Neural crest cell (in vitro differentiated cells): ENCODE data around the gene CNST. TPM values are rescaled to one million over a fixed set of nuclear protein-coding genes. Genes with fewer than 3 reads are reported as not detected.
"Not testable (repeated sequence)": the region's sequence is repeated elsewhere in the genome, so short reads cannot be mapped to it uniquely, and the experiment has no call there.

ENCODE experiments used
- DNase-seq: peaks from one replicate; pipeline ENCODE4 v3.0.0; 2021; ENCODE audit warnings: low read depth, mixed read lengths, low spot score
- H3K27ac Mint-ChIP-seq: one replicate; pipeline ENCODE4 v1.8.0; 2021; ENCODE audit warnings: mild to moderate bottlenecking, mixed read lengths; ENCODE audit not compliant: unreplicated experiment
- H3K27me3 Mint-ChIP-seq: 2 replicates; pipeline ENCODE4 v1.8.0; 2021; ENCODE audit warnings: low read depth, mild to moderate bottlenecking, mixed read lengths
- H3K36me3 Mint-ChIP-seq: 2 replicates; pipeline ENCODE4 v1.8.0; 2021; ENCODE audit warnings: low read depth, mild to moderate bottlenecking, mixed read lengths
- H3K4me1 Mint-ChIP-seq: 2 replicates; pipeline ENCODE4 v1.8.0; 2021; ENCODE audit warnings: mixed read lengths
- H3K4me3 Mint-ChIP-seq: one replicate; pipeline ENCODE4 v1.8.0; 2021; ENCODE audit warnings: mild to moderate bottlenecking, mixed read lengths
- H3K9me3 Mint-ChIP-seq: 2 replicates; pipeline ENCODE4 v1.8.0; 2021; ENCODE audit warnings: mixed read lengths
- CTCF ChIP-seq: fragments of 200-600 bp; sonication (generic); conservative IDR thresholded peaks from 2 replicates; pipeline ENCODE4 v1.5.0; 2021; ENCODE audit warnings: antibody characterized with exemption, mild to moderate bottlenecking
- total RNA-seq: library from RNA; stranded (reverse); gene quantifications from 2 replicates; pipeline ENCODE4 v1.2.1, GENCODE V29; 2021

The CNST gene
- total RNA-seq, 1 donor from 2014 or later: 20.5 TPM

DNA sequence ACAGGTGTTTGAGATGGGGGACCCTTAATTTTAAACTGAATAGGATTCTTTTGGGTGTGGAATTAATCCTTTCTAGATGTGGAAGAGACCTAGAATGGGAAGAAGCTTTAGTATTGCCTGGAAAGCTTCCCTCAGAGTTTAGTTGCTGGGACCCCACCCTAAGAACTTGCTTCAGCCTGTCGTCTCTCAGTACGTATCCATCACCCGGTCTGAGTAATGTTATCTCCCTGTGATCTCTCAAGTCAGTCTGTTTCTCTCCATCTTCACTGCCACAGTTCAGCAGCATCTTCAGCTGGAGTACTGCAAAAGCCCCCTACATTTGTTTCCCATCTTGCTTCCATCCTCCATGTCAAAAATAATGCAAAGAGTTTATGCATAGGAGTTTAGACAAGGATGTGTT, 28.9 kb downstream of the CNST start:
- H3K4me1 Mint-ChIP-seq: no peaks in the 10 kb centered on the region
- no peak overlapping the region for H3K27ac Mint-ChIP-seq
- no peak for DNase-seq
- no peaks in the 10 kb centered on the region for H3K9me3 Mint-ChIP-seq
- H3K27me3 Mint-ChIP-seq: no peaks in the 10 kb centered on the region
- H3K4me3 Mint-ChIP-seq: no peak overlapping the region
- no peak for TF ChIP-seq CTCF
- H3K36me3 Mint-ChIP-seq: peaks cover 8% of the 10 kb centered on the region

- Mint-ChIP-seq H3K4me3 (no peak overlapping the region), H3K9me3 (no peaks in the 10 kb centered on the region), H3K36me3 (no peaks in the 10 kb centered on the region), H3K27ac (no peak overlapping the region), H3K27me3 (no peaks in the 10 kb centered on the region), H3K4me1 (no peaks in the 10 kb centered on the region)
- no peak for DNase-seq
- no peak for TF ChIP-seq CTCF
Measured at GRCh38 chr1:246597340-246597739, 31.1 kb downstream of the CNST start.

DNA sequence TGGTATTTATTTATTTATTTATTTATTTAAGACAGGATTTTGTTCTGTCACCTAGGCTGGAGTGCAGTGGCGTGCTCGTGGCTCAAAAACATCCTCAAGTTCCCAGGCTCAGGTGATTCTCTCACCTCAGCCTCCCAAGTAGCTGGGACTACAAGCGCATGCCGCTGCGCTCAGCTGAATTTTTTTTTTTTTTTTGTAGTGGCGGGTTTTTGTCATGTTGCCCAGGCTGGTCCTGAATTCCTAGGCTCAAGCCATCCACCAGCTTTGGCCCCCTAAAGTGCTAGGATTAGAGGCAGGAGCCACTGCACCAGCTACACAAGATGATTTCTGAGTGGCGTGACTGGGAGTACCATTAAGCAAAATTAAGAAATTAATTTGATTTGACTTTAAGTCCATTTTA, 31.7 kb downstream of the CNST start:
- TF ChIP-seq CTCF: no peak
- Mint-ChIP-seq H3K27ac (no peak overlapping the region), H3K9me3 (no peaks in the 10 kb centered on the region), H3K36me3 (no peaks in the 10 kb centered on the region), H3K4me3 (no peak overlapping the region), H3K27me3 (no peaks in the 10 kb centered on the region), H3K4me1 (no peaks in the 10 kb centered on the region)
- DNase-seq: no peak

DNA sequence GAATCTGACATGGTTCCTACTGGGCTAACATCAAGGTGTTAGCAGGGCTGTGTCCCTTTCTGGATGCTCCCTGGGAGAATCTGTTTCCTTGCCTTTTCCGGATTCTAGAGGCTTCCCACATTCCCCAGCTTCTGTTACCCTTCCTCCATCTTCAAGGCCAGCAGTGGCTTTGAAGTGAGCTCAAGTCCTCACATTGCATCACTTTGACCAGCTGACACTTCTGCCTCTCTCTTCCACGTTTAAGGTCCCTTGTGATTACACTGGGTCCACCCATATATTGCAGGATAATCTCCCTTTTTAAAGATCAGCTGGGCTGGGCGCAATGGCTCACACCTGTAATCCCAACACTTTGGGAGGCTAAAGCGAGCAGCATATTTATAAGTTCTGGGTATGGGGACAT, 33.1 kb downstream of the CNST start:
- H3K27me3 Mint-ChIP-seq: no peaks in the 10 kb centered on the region
- no peaks in the 10 kb centered on the region for H3K4me1 Mint-ChIP-seq
- no peak for TF ChIP-seq CTCF

DNA sequence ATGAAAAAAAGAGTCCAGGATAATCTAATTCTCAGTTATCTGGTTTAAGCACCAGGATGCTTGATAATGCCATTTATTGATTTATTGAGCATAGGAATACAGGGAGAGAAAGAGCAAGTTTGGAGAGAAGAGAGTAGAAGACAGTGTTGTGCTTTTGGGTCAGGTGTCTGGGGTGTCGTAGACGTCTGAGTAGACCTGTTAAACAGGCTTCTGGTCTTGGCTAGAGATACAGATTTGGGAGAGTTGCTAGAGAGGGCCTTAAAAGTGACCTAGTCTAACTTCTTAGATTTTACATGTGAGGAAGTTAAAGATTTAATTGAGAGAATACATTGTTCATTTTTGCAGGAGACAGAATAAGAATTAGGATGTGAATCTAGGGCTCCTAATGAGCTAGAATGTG, 34.3 kb downstream of the CNST start:
- no peak for DNase-seq
- Mint-ChIP-seq H3K27me3 (no peaks in the 10 kb centered on the region), H3K4me3 (no peak overlapping the region), H3K27ac (no peak overlapping the region), H3K4me1 (no peaks in the 10 kb centered on the region), H3K9me3 (peaks cover 3% of the 10 kb centered on the region), H3K36me3 (peaks cover 11% of the 10 kb centered on the region)
- no peak for TF ChIP-seq CTCF

More for the DNA sequence above, 33.1 kb downstream of the CNST start:
- Mint-ChIP-seq H3K36me3 (peaks cover 6% of the 10 kb centered on the region), H3K27ac (no peak overlapping the region), H3K4me3 (no peak overlapping the region), H3K9me3 (peaks cover 3% of the 10 kb centered on the region)
- no peak for DNase-seq

DNA sequence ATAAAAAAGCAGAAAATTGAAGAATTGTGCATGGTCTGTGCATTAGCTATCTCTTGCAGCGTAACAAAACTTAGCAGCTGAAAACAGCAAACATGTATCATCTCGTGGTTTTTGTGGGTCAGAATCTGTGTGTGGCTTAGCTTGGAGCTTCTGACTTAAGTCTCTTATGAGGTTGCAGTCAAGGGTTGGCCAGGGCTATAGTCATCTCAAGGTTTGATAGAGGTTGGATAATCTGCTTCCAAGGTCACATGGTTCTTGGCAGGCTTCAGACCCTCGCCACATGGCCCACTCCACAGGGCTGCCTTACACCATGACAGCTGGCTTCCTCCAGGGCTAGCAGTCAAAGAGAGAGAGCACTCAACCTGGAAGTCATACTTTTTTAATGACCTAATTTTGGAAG, 35.9 kb downstream of the CNST start:
- H3K9me3 Mint-ChIP-seq: peaks cover 3% of the 10 kb centered on the region
- TF ChIP-seq CTCF: no peak

GRCh38 chr1:246605231-246605630, 39.0 kb downstream of the CNST start:
- H3K9me3 Mint-ChIP-seq, H3K4me1 Mint-ChIP-seq, H3K4me3 Mint-ChIP-seq, DNase-seq, H3K27me3 Mint-ChIP-seq, H3K27ac Mint-ChIP-seq: not testable (repeated sequence)
- peaks cover 11% of the 10 kb centered on the region for H3K36me3 Mint-ChIP-seq

More for the DNA sequence above, 35.9 kb downstream of the CNST start:
- Mint-ChIP-seq H3K27me3 (no peaks in the 10 kb centered on the region), H3K4me1 (no peaks in the 10 kb centered on the region), H3K36me3 (peaks cover 11% of the 10 kb centered on the region), H3K27ac (no peak overlapping the region), H3K4me3 (no peak overlapping the region)
- no peak for DNase-seq
